Neural crest cell (in vitro differentiated cells): ENCODE data around the gene IFT25. TPM values are rescaled to one million over a fixed set of nuclear protein-coding genes. Genes with fewer than 3 reads are reported as not detected.

ENCODE experiments used
- DNase-seq: peaks from one replicate; pipeline ENCODE4 v3.0.0; 2021; ENCODE audit warnings: low read depth, mixed read lengths, low spot score
- H3K27ac Mint-ChIP-seq: one replicate; pipeline ENCODE4 v1.8.0; 2021; ENCODE audit warnings: mild to moderate bottlenecking, mixed read lengths; ENCODE audit not compliant: unreplicated experiment
- H3K27me3 Mint-ChIP-seq: 2 replicates; pipeline ENCODE4 v1.8.0; 2021; ENCODE audit warnings: low read depth, mild to moderate bottlenecking, mixed read lengths
- H3K36me3 Mint-ChIP-seq: 2 replicates; pipeline ENCODE4 v1.8.0; 2021; ENCODE audit warnings: low read depth, mild to moderate bottlenecking, mixed read lengths
- H3K4me1 Mint-ChIP-seq: 2 replicates; pipeline ENCODE4 v1.8.0; 2021; ENCODE audit warnings: mixed read lengths
- H3K4me3 Mint-ChIP-seq: one replicate; pipeline ENCODE4 v1.8.0; 2021; ENCODE audit warnings: mild to moderate bottlenecking, mixed read lengths
- H3K9me3 Mint-ChIP-seq: 2 replicates; pipeline ENCODE4 v1.8.0; 2021; ENCODE audit warnings: mixed read lengths
- CTCF ChIP-seq: fragments of 200-600 bp; sonication (generic); conservative IDR thresholded peaks from 2 replicates; pipeline ENCODE4 v1.5.0; 2021; ENCODE audit warnings: antibody characterized with exemption, mild to moderate bottlenecking
- total RNA-seq: library from RNA; stranded (reverse); gene quantifications from 2 replicates; pipeline ENCODE4 v1.2.1, GENCODE V29; 2021

IFT25 gene
- total RNA-seq, 1 donor from 2014 or later, result 41.1 TPM

DNA sequence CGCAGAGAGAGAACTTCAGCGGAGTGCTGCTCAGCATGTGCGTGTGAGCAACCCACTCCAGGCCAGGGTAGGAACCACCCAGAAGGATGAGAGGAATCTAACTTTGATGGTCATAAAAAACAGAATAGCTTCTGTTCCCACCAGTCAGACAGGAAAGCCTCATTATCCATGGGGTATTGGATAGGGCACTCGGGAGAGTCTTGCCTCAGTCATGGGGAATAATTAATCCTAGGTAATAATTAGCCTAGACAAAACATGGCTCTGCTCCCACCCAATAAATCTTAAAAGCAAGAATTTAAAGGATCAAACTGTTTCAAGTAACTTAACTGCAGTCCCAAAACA is 37.2 kb upstream of the IFT25 start:
- H3K27me3 Mint-ChIP-seq, result no peaks in the 10 kb centered on the region
- H3K4me3 Mint-ChIP-seq, result peak overlapping the region; percentile 24
- no peak for DNase-seq
- H3K27ac Mint-ChIP-seq, result peak overlapping the region; percentile 14
- TF ChIP-seq CTCF, result no peak
- H3K9me3 Mint-ChIP-seq, result no peaks in the 10 kb centered on the region
- H3K4me1 Mint-ChIP-seq, result peaks cover 10% of the 10 kb centered on the region
- H3K36me3 Mint-ChIP-seq, result no peaks in the 10 kb centered on the region

- Mint-ChIP-seq H3K27me3 (no peaks in the 10 kb centered on the region), H3K4me3 (peak overlapping the region; percentile 24), H3K36me3 (no peaks in the 10 kb centered on the region), H3K9me3 (no peaks in the 10 kb centered on the region), H3K27ac (peak overlapping the region; percentile 14), H3K4me1 (peaks cover 10% of the 10 kb centered on the region)
- no peak for TF ChIP-seq CTCF
- DNase-seq, result peak; percentile 8
Observed at GRCh38 chr1:53982034-53982762, 36.7 kb upstream of the IFT25 start.

DNA sequence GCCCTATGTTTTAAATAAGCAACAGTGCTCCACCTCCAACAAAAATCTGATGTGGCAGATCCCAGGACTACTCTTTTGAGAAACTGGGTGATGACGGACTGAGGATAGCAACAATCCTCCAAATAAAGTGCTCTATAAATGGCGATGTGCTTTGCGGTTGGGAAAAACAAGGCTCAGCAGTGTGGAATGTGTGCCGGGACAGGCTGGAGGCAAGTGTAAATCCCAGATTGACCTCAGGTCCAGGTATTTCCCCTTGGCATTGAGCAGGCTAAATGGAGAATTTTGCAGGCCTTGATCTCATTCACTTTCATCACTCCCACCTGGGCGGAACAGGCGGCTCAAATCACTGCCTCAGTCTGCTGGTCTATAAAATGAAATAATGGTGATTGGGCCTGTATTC is 35.7 kb upstream of the IFT25 start:
- no peaks in the 10 kb centered on the region for H3K36me3 Mint-ChIP-seq

GRCh38 chr1:53979712-53980450 is 34.4 kb upstream of the IFT25 start:
- DNase-seq, result no peak
- Mint-ChIP-seq H3K27ac (no peak overlapping the region), H3K4me1 (peaks cover 10% of the 10 kb centered on the region), H3K27me3 (no peaks in the 10 kb centered on the region), H3K4me3 (no peak overlapping the region), H3K36me3 (peaks cover 7% of the 10 kb centered on the region), H3K9me3 (no peaks in the 10 kb centered on the region)
- no peak for TF ChIP-seq CTCF

More for the DNA sequence above, 35.7 kb upstream of the IFT25 start:
- Mint-ChIP-seq H3K4me3 (no peak overlapping the region), H3K27ac (no peak overlapping the region), H3K27me3 (no peaks in the 10 kb centered on the region), H3K4me1 (peaks cover 10% of the 10 kb centered on the region), H3K9me3 (no peaks in the 10 kb centered on the region)
- no peak for TF ChIP-seq CTCF
- DNase-seq, result no peak

GRCh38 chr1:53975861-53976260 is 30.4 kb upstream of the IFT25 start:
- H3K4me3 Mint-ChIP-seq, result no peak overlapping the region
- H3K9me3 Mint-ChIP-seq, result no peaks in the 10 kb centered on the region
- H3K36me3 Mint-ChIP-seq, result peaks cover 10% of the 10 kb centered on the region
- no peaks in the 10 kb centered on the region for H3K27me3 Mint-ChIP-seq
- no peak for TF ChIP-seq CTCF
- no peak for DNase-seq
- no peaks in the 10 kb centered on the region for H3K4me1 Mint-ChIP-seq
- no peak overlapping the region for H3K27ac Mint-ChIP-seq
